Neural cell (in vitro differentiated cells): ENCODE measurements around the gene SNTB2. TPM values are rescaled to one million over a fixed set of nuclear protein-coding genes. Genes with fewer than 3 reads are reported as not detected.

Experiments
- H2AFZ ChIP-seq: fragments of 200-600, 300-800 bp; sonication (generic), shearing (Covaris generic); 2 replicates; pipeline ENCODE4 v1.6.0; 2014; ENCODE audit warnings: low read depth, mild to moderate bottlenecking, antibody characterized with exemption, low read length, moderate library complexity
- H3F3A ChIP-seq: fragments of 200-600 bp; shearing (Covaris generic); 2 replicates; pipeline ENCODE4 v1.6.1; 2016; ENCODE audit warnings: mild to moderate bottlenecking, moderate library complexity, mixed read lengths, antibody characterized with exemption, low read length; ENCODE audit not compliant: insufficient read depth, poor library complexity, severe bottlenecking
- H3K27ac ChIP-seq: fragments of 200-600, 300-800 bp; sonication (generic), shearing (Covaris generic); 2 replicates; pipeline ENCODE4 v1.5.1; 2014; ENCODE audit warnings: mild to moderate bottlenecking, low read length, moderate library complexity
- H3K27me3 ChIP-seq: fragments of 300-800, 200-600 bp; sonication (generic), shearing (Covaris generic); 2 replicates; pipeline ENCODE4 v1.6.0; 2014; ENCODE audit warnings: mild to moderate bottlenecking, low read depth, low read length, moderate library complexity; ENCODE audit not compliant: insufficient read depth
- H3K36me3 ChIP-seq: fragments of 300-800, 200-600 bp; sonication (generic), shearing (Covaris generic); 2 replicates; pipeline ENCODE4 v1.5.1; 2014; ENCODE audit warnings: mild to moderate bottlenecking, antibody characterized with exemption, low read length, moderate library complexity; ENCODE audit not compliant: insufficient read depth
- H3K4me2 ChIP-seq: fragments of 300-800, 200-600 bp; sonication (generic), shearing (Covaris generic); 2 replicates; pipeline ENCODE4 v1.6.0; 2014; ENCODE audit warnings: mild to moderate bottlenecking, low read length
- H3K4me3 ChIP-seq: fragments of 300-800, 200-600 bp; sonication (generic), shearing (Covaris generic); 2 replicates; pipeline ENCODE4 v1.5.1; 2014; ENCODE audit warnings: mild to moderate bottlenecking, low read length, moderate library complexity
- H3K79me2 ChIP-seq: fragments of 200-600 bp; shearing (Covaris generic); replicated peaks from 2 replicates; pipeline ENCODE4 v1.6.0; 2014; ENCODE audit warnings: mild to moderate bottlenecking, low read length, moderate library complexity; ENCODE audit not compliant: insufficient read depth
- H3K9ac ChIP-seq: fragments of 300-800, 200-600 bp; sonication (generic), shearing (Covaris generic); 2 replicates; pipeline ENCODE4 v1.6.1; 2016; ENCODE audit warnings: mild to moderate bottlenecking, low read length, mixed read lengths
- H3K9me2 ChIP-seq: fragments of 200-600 bp; shearing (Covaris generic); 2 replicates; pipeline ENCODE4 v1.6.1; 2016; ENCODE audit warnings: mild to moderate bottlenecking, low read length, mixed read lengths; ENCODE audit not compliant: insufficient read depth
- H3K9me3 ChIP-seq: fragments of 200-600, 300-800 bp; sonication (generic), shearing (Covaris generic); 2 replicates; pipeline ENCODE4 v1.6.1; 2016; ENCODE audit warnings: mild to moderate bottlenecking, mixed run types, low read length, moderate library complexity, mixed read lengths
- H4K20me1 ChIP-seq: fragments of 200-600 bp; shearing (Covaris generic); 2 replicates; pipeline ENCODE4 v1.6.1; 2016; ENCODE audit warnings: mild to moderate bottlenecking, mixed run types; ENCODE audit not compliant: insufficient read depth
- CTCF ChIP-seq: fragments of 450-650 bp; IDR thresholded peaks from 2 replicates; pipeline ENCODE4 v1.5.1; 2014; ENCODE audit warnings: antibody characterized with exemption, mild to moderate bottlenecking, moderate library complexity; ENCODE audit not compliant: poor library complexity, severe bottlenecking
- EP300 ChIP-seq: fragments of 450-650 bp; conservative IDR thresholded peaks from 2 replicates; pipeline ENCODE4 v1.6.1; 2014; ENCODE audit warnings: antibody characterized with exemption, mild to moderate bottlenecking, moderate library complexity; ENCODE audit not compliant: poor library complexity, severe bottlenecking
- EZH2 ChIP-seq: fragments of 200-600, 300-800 bp; shearing (Covaris generic), sonication (generic); IDR thresholded peaks from 2 replicates; pipeline ENCODE4 v1.6.1; 2014; ENCODE audit warnings: antibody characterized with exemption, low read length, borderline replicate concordance, mild to moderate bottlenecking; ENCODE audit not compliant: insufficient read depth, poor library complexity, severe bottlenecking
- MXI1 ChIP-seq: fragments of 450-650 bp; conservative IDR thresholded peaks from 2 replicates; pipeline ENCODE4 v1.6.1; 2014; ENCODE audit warnings: antibody characterized with exemption, mild to moderate bottlenecking; ENCODE audit not compliant: poor library complexity, severe bottlenecking
- POLR2AphosphoS5 ChIP-seq: IDR thresholded peaks from 2 replicates; pipeline ENCODE4 v1.6.1; 2012
- RAD21 ChIP-seq: fragments of 450-650 bp; conservative IDR thresholded peaks from 2 replicates; pipeline ENCODE4 v1.6.1; 2014; ENCODE audit warnings: antibody characterized with exemption, mild to moderate bottlenecking, moderate library complexity
- REST ChIP-seq: IDR thresholded peaks from 2 replicates; pipeline ENCODE4 v1.6.1; 2012; ENCODE audit warnings: borderline replicate concordance
- SMC3 ChIP-seq: fragments of 450-650 bp; conservative IDR thresholded peaks from 2 replicates; pipeline ENCODE4 v1.6.1; 2014; ENCODE audit warnings: antibody characterized with exemption, mild to moderate bottlenecking, moderate library complexity; ENCODE audit not compliant: poor library complexity
- TAF1 ChIP-seq: IDR thresholded peaks from 2 replicates; pipeline ENCODE4 v1.6.1; 2012; ENCODE audit warnings: low read depth
- polyA plus RNA-seq: library from polyadenylated mRNA; depleted of rRNA; stranded (reverse); fragments of >200 nt; gene quantifications from 2 replicates; pipeline ENCODE4 v1.2.3, GENCODE V29; 2014

The SNTB2 gene
- polyA plus RNA-seq, 1 donor from 2014 or later, result 7.0 TPM

- Histone ChIP-seq H3K4me2 (no peak overlapping the region), H3K79me2 (peaks cover 38% of the 10 kb centered on the region), H2AFZ (no peak overlapping the region), H4K20me1 (no peaks in the 10 kb centered on the region), H3K4me3 (no peak overlapping the region), H3K9me3 (no peaks in the 10 kb centered on the region), H3K9me2 (no peaks in the 10 kb centered on the region), H3K36me3 (no peaks in the 10 kb centered on the region), H3F3A (peaks cover 7% of the 10 kb centered on the region), H3K27ac (no peak overlapping the region), H3K27me3 (no peaks in the 10 kb centered on the region), H3K9ac (no peak overlapping the region)
- TF ChIP-seq POLR2AphosphoS5 (no peak), EP300 (no peak), SMC3 (no peak), MXI1 (no peak), EZH2 (no peak)
Observed at GRCh38 chr16:69191136-69191535, 4.2 kb downstream of the SNTB2 start.

- Histone ChIP-seq H3K79me2 (peaks cover 36% of the 10 kb centered on the region), H3K4me2 (no peak overlapping the region)
- no peak for TF ChIP-seq EZH2
- TF ChIP-seq POLR2AphosphoS5, result no peak
- no peak for TF ChIP-seq REST
- no peak for TF ChIP-seq RAD21
- no peak for TF ChIP-seq MXI1
- no peak for TF ChIP-seq CTCF
- no peak for TF ChIP-seq SMC3
- TF ChIP-seq EP300, result no peak
- no peak for TF ChIP-seq TAF1
Observed at GRCh38 chr16:69193855-69194254, 6.9 kb downstream of the SNTB2 start.

GRCh38 chr16:69194488-69194887 is 7.5 kb downstream of the SNTB2 start:
- Histone ChIP-seq H2AFZ (no peak overlapping the region), H3K27ac (no peak overlapping the region), H3K4me3 (no peak overlapping the region), H3F3A (no peaks in the 10 kb centered on the region), H3K27me3 (no peaks in the 10 kb centered on the region), H3K9me3 (no peaks in the 10 kb centered on the region), H3K79me2 (peaks cover 29% of the 10 kb centered on the region), H4K20me1 (no peaks in the 10 kb centered on the region), H3K36me3 (no peaks in the 10 kb centered on the region), H3K9ac (no peak overlapping the region), H3K4me2 (no peak overlapping the region), H3K9me2 (no peaks in the 10 kb centered on the region)
- TF ChIP-seq TAF1 (no peak), MXI1 (no peak), EP300 (no peak), CTCF (no peak), SMC3 (no peak), RAD21 (no peak), REST (no peak), POLR2AphosphoS5 (no peak), EZH2 (no peak)

More at GRCh38 chr16:69193855-69194254, 6.9 kb downstream of the SNTB2 start:
- Histone ChIP-seq H3K27me3 (no peaks in the 10 kb centered on the region), H3K9me3 (no peaks in the 10 kb centered on the region), H3K9ac (no peak overlapping the region), H3F3A (no peaks in the 10 kb centered on the region), H3K36me3 (no peaks in the 10 kb centered on the region), H4K20me1 (no peaks in the 10 kb centered on the region), H3K9me2 (no peaks in the 10 kb centered on the region), H2AFZ (no peak overlapping the region), H3K27ac (no peak overlapping the region), H3K4me3 (no peak overlapping the region)
